ENCODE measurements around the gene FOXD3.

The FOXD3 gene

DNA sequence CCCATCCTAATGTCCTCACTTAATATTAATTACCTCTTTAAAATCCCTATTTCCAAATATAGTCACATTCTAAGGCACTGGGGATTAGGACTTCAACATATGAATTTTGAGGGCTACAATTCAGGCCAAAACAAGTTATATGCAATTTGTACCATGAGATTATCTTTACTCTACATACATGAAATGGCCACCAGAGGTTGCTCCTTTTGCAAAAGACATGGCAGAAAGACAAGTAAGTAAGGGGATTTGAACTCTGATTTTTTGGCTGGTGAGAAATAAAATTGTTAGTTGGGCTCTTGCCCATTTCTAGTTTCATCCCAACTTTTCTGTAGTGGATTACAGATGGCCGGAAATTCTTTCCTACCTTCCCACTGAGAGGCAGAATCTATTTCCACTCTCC lies 40.2 kb downstream of the FOXD3 start:
- no peak for DNase-seq (ENCODE audit: low read depth)

DNA sequence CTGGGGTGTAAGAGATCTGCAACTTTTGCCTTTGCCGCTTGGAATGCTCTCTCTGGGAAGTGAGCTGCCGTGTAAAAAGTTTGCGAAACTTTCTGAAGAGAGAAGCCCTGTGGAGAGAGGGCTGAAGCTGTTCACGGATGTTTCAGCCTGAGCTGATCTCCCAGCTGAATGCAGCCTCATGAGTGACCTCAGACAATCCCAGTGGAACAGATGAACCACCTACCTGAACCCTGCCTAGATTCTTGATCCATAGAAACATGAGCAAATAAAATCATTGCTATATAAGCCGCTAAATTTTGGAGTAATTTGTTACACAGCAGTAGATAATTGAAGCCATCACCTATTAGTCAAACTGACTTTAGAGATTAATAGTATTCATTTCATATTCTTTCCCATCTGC lies 40.6 kb downstream of the FOXD3 start:
- no peak for DNase-seq (ENCODE audit: low read depth)

DNA sequence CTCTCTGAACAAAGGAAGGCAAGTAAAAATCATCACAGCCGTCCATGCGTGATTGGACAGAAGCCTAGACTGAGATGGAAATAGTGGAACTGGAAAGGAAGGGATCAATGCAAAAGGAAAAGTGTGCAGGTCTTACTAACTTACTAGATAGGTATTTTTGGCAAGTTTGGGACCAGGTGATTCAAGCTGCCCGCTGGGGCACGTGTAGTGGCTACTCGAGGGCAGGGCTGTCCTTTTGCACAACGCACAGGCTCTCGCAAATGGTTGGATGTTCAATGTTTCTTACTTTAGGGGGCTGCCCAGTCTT lies 44.5 kb downstream of the FOXD3 start:
- DNase-seq (ENCODE audit: low read depth) = no peak

DNA sequence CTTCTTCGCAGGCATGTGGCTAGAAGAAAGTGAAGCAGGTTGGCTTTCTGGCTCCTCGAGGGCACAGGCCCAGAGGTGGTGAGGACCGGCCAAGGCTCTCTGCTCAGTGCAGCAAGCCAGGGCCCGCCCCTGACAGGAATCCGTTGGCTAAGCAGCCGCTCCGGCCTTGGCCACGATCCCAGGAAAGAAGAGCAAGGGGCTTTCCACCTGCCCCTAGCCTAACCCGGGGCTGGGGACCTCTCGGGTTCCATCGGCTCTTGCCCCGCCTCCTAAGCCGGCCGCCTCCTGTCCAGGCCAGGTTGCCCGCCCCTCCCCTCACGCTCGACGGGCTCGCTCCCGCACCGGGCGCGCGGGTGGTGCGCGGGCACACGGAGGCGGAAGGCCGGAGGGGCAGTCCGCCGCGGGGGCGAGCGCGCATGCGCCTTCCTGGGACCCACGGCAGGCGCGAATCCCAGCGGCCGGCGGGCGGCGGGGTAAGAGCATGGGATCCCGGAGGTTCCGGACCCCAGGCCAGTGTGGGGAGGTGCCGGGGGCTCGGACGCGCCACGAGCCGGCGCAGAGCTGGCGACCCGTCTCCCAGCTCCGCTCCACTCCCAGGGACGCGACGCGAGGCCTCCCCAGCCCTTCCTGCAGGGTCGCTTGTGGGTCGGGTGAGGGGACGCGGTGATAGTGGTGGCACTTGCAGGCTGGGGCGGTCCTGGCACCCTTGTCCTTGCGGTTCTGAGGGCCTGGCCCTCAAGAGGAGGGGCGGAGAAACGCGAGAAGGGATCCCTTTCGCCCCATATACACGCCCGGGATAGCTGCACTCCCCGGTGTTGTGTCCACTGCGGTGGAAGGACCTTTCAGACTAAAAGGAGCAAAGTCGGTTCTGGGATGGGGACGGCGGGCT lies 45.1 kb downstream of the FOXD3 start, which contains the start of gene ALG6:
Gene ALG6 (plus strand): TSS at position 413 of the 889 bp plus-strand sequence. CDS start 3,351 bp downstream, outside the sequence.
- DNase-seq (ENCODE audit: low read depth) = peak; percentile 83

DNA sequence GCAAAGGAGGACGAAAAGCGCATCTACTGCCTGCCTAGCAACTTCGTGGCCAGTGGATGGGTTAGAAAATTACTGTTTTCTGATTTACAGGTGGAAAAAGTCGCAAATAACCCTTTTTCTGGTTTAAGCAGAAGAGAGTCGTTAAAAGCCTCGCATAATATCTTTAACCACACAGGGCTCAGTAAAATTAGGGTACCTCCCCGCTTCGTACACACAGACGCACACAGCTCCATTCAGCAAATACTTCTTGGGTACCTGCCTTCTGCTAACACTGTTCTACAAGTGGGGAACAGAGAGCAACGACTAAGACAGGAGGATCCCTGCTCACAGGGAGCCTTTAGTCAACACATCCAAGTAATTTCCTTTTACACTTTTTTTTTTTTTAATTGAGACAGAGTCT lies 45.8 kb downstream of the FOXD3 start:
- DNase-seq (ENCODE audit: low read depth) = no peak

All from stimulated activated CD4-positive, alpha-beta T cell treated with anti-CD3 and anti-CD28 coated beads, Interleukin-2, amount 100 ng/mL, for 4 hours (primary cell).